ENCODE data around the gene OBP2A. TPM values are rescaled to one million over a fixed set of nuclear protein-coding genes. Genes with fewer than 3 reads are reported as not detected.
A peak's percentile ranks its signal among the peaks of the same experiment; 100 is the strongest.

The OBP2A gene
- total RNA-seq, 4 donors from 2014 or later, result not detected

DNA sequence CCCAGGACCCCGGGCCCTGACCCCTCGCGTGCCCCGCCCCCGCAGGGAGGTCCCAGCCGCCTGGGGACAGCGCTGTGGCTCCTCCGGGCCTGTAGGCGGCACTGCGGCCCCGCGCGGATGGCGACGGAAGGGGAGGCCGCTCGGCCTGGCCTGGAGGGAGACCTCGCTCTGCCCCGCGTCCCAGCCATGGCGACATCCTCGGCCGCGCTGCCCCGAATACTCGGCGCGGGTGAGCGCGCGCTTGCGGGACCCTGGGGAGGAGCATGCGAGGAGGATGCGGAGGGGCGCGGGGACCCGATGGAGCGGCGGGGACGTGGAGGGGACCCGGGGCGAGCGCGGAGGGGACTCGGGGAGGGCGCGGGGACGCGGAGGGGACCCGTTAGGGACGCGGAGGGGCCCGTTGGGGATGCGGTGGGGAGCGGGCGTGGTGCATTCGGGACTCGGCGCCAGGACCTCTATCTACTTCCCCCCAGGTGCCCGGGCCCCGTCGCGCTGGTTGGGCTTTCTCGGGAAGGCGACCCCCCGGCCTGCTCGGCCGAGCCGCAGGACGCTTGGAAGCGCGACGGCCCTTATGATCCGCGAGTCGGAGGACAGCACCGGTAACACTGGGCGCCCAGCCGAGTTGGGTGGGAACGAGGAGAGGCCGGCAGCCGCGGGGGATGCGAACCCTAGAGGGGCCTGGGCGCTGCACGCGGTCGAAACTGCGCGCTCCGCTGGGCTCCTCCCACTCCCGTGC is 45.2 kb upstream of the OBP2A start, which contains the start of gene MRPS2:
MRPS2 (plus strand) TSS at position 158 of the 736 bp plus-strand sequence; CDS start at position 187, 29 bp downstream.
- no peaks in the 10 kb centered on the region for H3K9me3 ChIP-seq
- no peaks in the 10 kb centered on the region for H3K27me3 ChIP-seq
- peak within 1 kb of the TSS; percentile 10 to 88 (median 84) for H3K27ac ChIP-seq
- TF ChIP-seq, protein P1, sequence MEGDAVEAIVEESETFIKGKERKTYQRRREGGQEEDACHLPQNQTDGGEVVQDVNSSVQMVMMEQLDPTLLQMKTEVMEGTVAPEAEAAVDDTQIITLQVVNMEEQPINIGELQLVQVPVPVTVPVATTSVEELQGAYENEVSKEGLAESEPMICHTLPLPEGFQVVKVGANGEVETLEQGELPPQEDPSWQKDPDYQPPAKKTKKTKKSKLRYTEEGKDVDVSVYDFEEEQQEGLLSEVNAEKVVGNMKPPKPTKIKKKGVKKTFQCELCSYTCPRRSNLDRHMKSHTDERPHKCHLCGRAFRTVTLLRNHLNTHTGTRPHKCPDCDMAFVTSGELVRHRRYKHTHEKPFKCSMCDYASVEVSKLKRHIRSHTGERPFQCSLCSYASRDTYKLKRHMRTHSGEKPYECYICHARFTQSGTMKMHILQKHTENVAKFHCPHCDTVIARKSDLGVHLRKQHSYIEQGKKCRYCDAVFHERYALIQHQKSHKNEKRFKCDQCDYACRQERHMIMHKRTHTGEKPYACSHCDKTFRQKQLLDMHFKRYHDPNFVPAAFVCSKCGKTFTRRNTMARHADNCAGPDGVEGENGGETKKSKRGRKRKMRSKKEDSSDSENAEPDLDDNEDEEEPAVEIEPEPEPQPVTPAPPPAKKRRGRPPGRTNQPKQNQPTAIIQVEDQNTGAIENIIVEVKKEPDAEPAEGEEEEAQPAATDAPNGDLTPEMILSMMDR (IDR thresholded peaks at IDR 0.05), result peak in 3 of 4 experiments; percentile 79 to 97 (median 87)
- TF ChIP-seq EP300 (IDR thresholded peaks at IDR 0.05), result no peak
- peak; percentile 57 for TF ChIP-seq POLR2AphosphoS5 (IDR thresholded peaks at IDR 0.05)
- peak; percentile 30 to 34 for TF ChIP-seq POLR2A (IDR thresholded peaks at IDR 0.05)
- H3K4me1 ChIP-seq, result peaks cover 2 to 40% (median 15%) of the 10 kb centered on the region in 3 donors
- H3K36me3 ChIP-seq, result peaks cover 0 to 42% of the 10 kb centered on the region in 2 donors
- no CpG with 5 or more reads among the region's 92 CpGs for WGBS, 2 donors (ENCODE audit: low coverage in 1 of 2)
- peak; percentile 96 for ATAC-seq
- peak within 1 kb of the TSS; percentile 71 to 98 for H3K4me3 ChIP-seq

DNA sequence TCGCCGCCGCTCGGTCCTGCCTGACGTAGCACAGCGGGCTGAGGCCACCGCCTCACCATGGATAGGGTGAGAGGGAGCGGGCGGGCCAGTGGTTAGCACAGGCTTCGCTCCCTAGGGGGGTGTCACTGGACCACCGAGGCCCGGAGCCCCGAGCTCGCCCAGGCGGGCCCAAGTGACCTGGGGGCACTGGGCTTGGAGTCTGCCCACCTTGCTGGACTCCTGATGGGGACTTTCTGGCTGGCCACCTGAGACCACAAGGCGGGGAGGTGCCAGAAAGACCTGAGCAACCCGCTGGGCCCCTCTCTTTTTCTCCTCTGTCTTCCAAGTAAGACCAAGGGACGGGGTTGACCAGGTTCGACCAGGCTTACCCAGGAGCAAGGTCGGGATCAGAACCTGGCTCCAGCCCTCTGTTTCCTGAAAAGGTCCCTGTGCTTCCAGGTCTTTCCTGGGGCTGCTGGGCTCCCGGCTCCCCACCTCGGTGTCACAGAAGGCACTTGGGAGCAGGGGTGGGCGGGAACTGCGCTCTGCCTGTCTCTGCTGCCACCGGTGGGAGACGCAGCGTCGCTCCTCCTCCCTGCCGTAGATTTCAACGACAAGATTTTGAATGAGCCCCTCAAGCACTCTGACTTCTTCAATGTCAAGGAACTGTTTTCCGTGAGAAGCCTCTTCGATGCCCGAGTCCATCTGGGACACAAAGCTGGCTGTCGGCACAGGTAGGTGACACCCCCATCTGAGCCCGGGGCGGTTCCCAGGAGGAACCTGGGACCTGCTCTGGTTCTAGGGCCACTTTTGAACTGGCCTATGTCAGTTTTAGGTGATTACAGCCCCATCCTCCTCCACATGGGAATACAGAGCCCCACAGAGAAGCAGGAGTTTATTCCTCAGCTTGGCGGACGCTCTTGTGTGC is 44.4 kb upstream of the OBP2A start:
- Histone ChIP-seq H3K9me3 (no peaks in the 10 kb centered on the region), H3K4me1 (peaks cover 2 to 40% (median 15%) of the 10 kb centered on the region in 3 donors), H3K27ac (peak overlapping the region in 3 of 4 donors; percentile 83 to 88 (median 86)), H3K36me3 (peaks cover 0 to 43% of the 10 kb centered on the region in 2 donors), H3K27me3 (no peaks in the 10 kb centered on the region), H3K4me3 (peak overlapping the region; percentile 71 to 98)
- TF ChIP-seq, protein P1 (IDR thresholded peaks at IDR 0.05), result no peak
- TF ChIP-seq EP300 (IDR thresholded peaks at IDR 0.05) (no peak), POLR2A (IDR thresholded peaks at IDR 0.05) (peak in 1 of 2 donors; percentile 24), POLR2AphosphoS5 (IDR thresholded peaks at IDR 0.05) (no peak)
- 60 to 64% methylated on average over 1 to 5 of the region's 38 CpGs for WGBS, 2 donors (ENCODE audit: low coverage in 1 of 2)
- ATAC-seq, result no peak

DNA sequence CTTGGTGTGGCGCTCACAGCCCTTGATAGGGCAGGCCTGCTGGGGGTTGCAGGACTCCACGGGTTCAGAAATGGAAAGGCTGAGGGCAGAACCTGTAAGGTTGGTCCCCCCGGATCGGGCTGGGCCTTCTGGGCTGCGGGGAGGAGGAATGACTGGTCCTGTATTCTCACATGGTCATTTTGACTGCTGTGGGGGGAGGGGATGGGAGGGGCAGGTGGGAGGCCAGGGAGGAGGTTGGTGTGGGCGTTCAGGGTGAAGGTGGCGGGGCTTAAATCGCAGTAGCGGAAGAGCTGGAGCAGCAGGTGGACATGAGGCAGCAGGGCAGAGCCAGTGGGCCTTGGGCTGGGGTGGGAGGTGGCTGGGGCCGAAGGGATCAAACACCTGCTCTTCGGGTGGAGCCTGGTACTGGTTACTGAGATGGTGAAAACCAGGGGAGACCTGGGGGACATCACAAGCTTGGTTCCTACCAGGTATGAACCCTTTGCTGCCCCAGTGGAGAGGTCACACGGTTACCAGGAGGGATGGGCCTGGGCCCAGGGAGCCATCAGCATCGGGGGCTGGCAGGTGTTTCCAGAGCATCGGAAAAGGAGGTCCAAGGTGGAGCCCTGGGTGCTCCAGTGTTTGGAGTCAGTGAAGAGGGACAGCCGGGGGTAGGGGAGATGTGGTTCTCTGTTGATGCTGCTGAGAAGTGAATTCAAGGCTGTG is 43.6 kb upstream of the OBP2A start:
- H3K27ac ChIP-seq, result no peak overlapping the region
- ATAC-seq, result no peak
- H3K4me1 ChIP-seq, result peaks cover 2 to 40% (median 15%) of the 10 kb centered on the region in 3 donors
- no peaks in the 10 kb centered on the region for H3K9me3 ChIP-seq
- TF ChIP-seq EP300 (IDR thresholded peaks at IDR 0.05) (no peak), POLR2AphosphoS5 (IDR thresholded peaks at IDR 0.05) (no peak), POLR2A (IDR thresholded peaks at IDR 0.05) (no peak)
- TF ChIP-seq, protein P1 (IDR thresholded peaks at IDR 0.05), result no peak
- 79 to 85% methylated on average over 5 to 7 of the region's 15 CpGs for WGBS, 2 donors (ENCODE audit: low coverage in 1 of 2)
- H3K4me3 ChIP-seq, result peak overlapping the region in 1 of 2 donors; percentile 98
- H3K36me3 ChIP-seq, result peaks cover 0 to 43% of the 10 kb centered on the region in 2 donors
- H3K27me3 ChIP-seq, result no peaks in the 10 kb centered on the region

DNA sequence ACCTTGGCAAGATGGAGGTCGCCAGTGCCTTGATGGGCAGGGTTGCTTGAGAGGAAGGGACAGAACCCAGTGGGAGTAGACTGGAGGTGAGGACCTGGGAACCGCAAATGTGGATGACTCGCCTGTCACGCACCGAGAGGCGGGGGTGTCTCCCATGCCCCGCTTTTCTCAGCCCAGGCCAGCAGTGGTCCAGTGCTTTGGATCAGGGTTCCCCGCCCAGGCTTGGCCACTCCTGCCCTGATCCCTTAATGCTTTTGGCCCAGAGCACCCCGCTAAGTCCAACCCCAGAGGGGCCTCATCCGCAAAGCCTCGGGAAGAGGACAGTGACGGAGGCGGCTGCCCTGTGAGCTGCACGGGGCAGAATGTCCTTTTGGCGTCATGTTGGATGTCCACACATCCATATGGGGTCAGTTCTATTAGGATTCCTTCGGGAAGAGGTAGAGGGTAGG is 43.0 kb upstream of the OBP2A start:
- Histone ChIP-seq H3K4me1 (peaks cover 2 to 40% (median 15%) of the 10 kb centered on the region in 3 donors), H3K9me3 (no peaks in the 10 kb centered on the region), H3K36me3 (peaks cover 0 to 43% of the 10 kb centered on the region in 2 donors), H3K27ac (no peak overlapping the region), H3K27me3 (no peaks in the 10 kb centered on the region), H3K4me3 (no peak overlapping the region)
- ATAC-seq, result no peak
- WGBS, 2 donors (ENCODE audit: low coverage in 1 of 2), result 100% methylated on average over 2 of the region's 16 CpGs; no CpG with 5 or more reads in 1 of the 2 donors
- TF ChIP-seq, protein P1 (IDR thresholded peaks at IDR 0.05), result no peak
- TF ChIP-seq EP300 (IDR thresholded peaks at IDR 0.05), result no peak
- TF ChIP-seq POLR2A (IDR thresholded peaks at IDR 0.05), result no peak
- TF ChIP-seq POLR2AphosphoS5 (IDR thresholded peaks at IDR 0.05), result no peak

Measured in gastroesophageal sphincter (tissue), 4 donors.